Mammary epithelial cell (primary cell): Measurements from ENCODE around the gene SLC1A4.

ENCODE experiments used
- EZH2 ChIP-seq: IDR thresholded peaks from 2 replicates; pipeline ENCODE4 v1.6.1; 2012; ENCODE audit warnings: low read length, inconsistent platforms, borderline replicate concordance
- TF ChIP-seq, protein P1 (sequence below), 2 donors: IDR thresholded peaks in 1 of 2; conservative IDR thresholded peaks in 1 of 2; 2 replicates each; pipeline ENCODE4 v1.5.1; 2011 to 2012; ENCODE audit warnings: inconsistent platforms in 2 of 2, low read length in 2 of 2, mild to moderate bottlenecking in 2 of 2, control low read depth in 1 of 2, low read depth in 1 of 2; ENCODE audit not compliant: insufficient read depth in 1 of 2; ENCODE audit errors: extremely low read depth in 1 of 2

DNA sequence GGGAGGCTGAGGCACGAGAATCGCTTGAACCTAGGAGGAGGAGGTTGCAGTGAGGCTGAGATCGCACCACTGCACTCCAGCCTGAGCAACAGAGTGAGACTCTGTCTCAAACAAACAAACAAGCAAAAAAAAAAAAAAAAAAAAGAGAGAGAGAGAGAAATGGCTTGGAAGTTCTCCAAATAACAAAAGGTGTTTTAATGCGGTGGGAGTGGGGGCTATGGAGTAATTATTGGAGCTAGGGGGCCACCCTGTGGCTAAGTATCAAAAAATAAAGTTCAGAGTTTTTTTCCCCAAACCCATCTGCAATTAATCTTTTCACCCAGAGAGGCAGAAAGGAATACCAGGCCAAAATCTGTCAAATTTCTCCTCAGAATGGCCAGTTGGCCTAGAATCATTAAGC, 44.0 kb downstream of the SLC1A4 start:
- TF ChIP-seq, protein P1, sequence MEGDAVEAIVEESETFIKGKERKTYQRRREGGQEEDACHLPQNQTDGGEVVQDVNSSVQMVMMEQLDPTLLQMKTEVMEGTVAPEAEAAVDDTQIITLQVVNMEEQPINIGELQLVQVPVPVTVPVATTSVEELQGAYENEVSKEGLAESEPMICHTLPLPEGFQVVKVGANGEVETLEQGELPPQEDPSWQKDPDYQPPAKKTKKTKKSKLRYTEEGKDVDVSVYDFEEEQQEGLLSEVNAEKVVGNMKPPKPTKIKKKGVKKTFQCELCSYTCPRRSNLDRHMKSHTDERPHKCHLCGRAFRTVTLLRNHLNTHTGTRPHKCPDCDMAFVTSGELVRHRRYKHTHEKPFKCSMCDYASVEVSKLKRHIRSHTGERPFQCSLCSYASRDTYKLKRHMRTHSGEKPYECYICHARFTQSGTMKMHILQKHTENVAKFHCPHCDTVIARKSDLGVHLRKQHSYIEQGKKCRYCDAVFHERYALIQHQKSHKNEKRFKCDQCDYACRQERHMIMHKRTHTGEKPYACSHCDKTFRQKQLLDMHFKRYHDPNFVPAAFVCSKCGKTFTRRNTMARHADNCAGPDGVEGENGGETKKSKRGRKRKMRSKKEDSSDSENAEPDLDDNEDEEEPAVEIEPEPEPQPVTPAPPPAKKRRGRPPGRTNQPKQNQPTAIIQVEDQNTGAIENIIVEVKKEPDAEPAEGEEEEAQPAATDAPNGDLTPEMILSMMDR (conservative IDR thresholded peaks at IDR 0.05 in 1 of 2, IDR thresholded peaks at IDR 0.05 in 1 of 2; ENCODE audit: extremely low read depth in 1 of 2, insufficient read depth in 1 of 2, low read depth in 1 of 2, low read length in 2 of 2): peak; percentile 8 to 12
- TF ChIP-seq EZH2: no peak
